ENCODE measurements around the gene NAXE. TPM values are rescaled to one million over a fixed set of nuclear protein-coding genes. Genes with fewer than 3 reads are reported as not detected.

The NAXE gene
- polyA plus RNA-seq, 2 of the 4 experiments (the other 2 are of a cell fraction): 81.4 to 119 TPM

DNA sequence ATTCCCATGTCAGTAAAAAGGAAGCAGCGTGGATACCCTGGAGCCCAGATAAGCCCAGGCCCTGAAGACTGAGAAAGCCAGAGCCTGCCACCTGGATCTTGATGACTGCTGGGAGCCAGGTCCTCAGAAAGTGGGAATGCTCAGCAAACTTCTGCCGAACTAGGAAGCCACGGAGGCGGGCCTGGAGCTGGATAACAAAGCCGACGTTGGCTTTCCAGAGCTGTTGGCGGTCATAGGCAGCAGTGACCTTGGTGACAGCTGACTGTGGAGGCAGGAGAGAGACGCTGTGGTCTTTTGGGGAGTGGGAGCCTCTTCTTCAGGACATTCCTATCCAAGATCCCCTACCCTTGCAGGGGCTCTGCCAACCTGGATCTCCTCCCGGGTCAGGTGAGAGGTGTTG is 43.6 kb upstream of the NAXE start:
- H3K4me3 ChIP-seq: no peak overlapping the region
- 88% methylated on average over 9 of the region's 9 CpGs for WGBS (ENCODE audit: missing lambda C conversion rate)
- H3K9me3 ChIP-seq: no peaks in the 10 kb centered on the region
- H3K4me1 ChIP-seq: peaks cover 18% of the 10 kb centered on the region
- ChIA-PET POLR2A (interaction anchor here (0.6 kb wide), 1 partner anchor 34 kb away, joined by 3 read pairs; no protein-coding TSS in a partner anchor), CTCF (interaction anchor here (1.0 to 1.2 kb wide), 3 partner anchors 47 to 79 kb away, joined by 3 to 4 read pairs (median 3); no protein-coding TSS in a partner anchor)
- no peak overlapping the region for H3K27ac ChIP-seq
- ATAC-seq (no peak), DNase-seq (ENCODE audit: low read depth in 1 of 2, low spot score in 1 of 2) (no peak), FAIRE-seq (no peak)
- no peak overlapping the region for H3K4me2 ChIP-seq
- TF ChIP-seq POLR2AphosphoS2 (conservative IDR thresholded peaks at IDR 0.05; ENCODE audit: low read length) (no peak), FOXS1 (CRISPR knock-in tag; IDR thresholded peaks at IDR 0.05) (no peak), HMGXB4 (CRISPR knock-in tag; IDR thresholded peaks at IDR 0.05; ENCODE audit: borderline replicate concordance) (no peak)
- TF ChIP-seq, protein P1, sequence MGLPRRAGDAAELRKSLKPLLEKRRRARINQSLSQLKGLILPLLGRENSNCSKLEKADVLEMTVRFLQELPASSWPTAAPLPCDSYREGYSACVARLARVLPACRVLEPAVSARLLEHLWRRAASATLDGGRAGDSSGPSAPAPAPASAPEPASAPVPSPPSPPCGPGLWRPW (IDR thresholded peaks at IDR 0.05): no peak

DNA sequence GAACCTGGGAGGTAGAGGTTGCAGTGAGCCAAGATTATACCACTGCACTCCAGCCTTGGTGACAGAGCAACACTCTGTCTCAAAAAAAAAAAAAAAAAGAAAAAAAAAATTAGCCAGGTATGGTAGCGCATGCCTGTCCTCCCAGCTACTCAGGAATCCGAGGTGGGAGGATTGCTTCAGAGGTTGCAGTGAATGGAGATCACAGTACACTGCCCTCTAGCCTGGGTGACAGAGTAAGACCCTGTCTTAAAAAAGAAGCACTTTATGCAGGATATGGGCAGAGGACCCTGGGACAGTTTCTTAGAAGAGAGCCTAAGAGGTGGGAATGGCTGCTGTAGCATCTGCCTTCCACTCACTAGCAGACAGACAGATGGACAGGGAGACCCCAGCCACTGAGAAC is 42.2 kb upstream of the NAXE start:
- ChIA-PET POLR2A (no interaction called here), CTCF (interaction anchor here (1.2 kb wide), 1 partner anchor 110 kb away, joined by 3 read pairs; no protein-coding TSS in a partner anchor)
- Histone ChIP-seq H3K4me1 (peaks cover 20% of the 10 kb centered on the region), H3K4me3 (no peak overlapping the region), H3K9me3 (no peaks in the 10 kb centered on the region), H3K27ac (no peak overlapping the region), H3K4me2 (no peak overlapping the region)
- 83% methylated on average over 2 of the region's 2 CpGs for WGBS (ENCODE audit: missing lambda C conversion rate)
- ATAC-seq: peak in 1 of 2 experiments; percentile 43; a peak in 3 of 6 replicates
- TF ChIP-seq MYC (IDR thresholded peaks at IDR 0.05; ENCODE audit: borderline replicate concordance, low read length) (no peak), EP300 (IDR thresholded peaks at IDR 0.05) (no peak), FOSB (CRISPR knock-in tag; IDR thresholded peaks at IDR 0.05) (no peak), TP53 (CRISPR knock-in tag; IDR thresholded peaks at IDR 0.05) (no peak), RCOR1 (IDR thresholded peaks at IDR 0.05; ENCODE audit: low read depth, low read length) (no peak), JUNB (IDR thresholded peaks at IDR 0.05) (no peak), BCL3 (IDR thresholded peaks at IDR 0.05) (no peak)
- TF ChIP-seq, protein P1 (IDR thresholded peaks at IDR 0.05): no peak
- no peak for DNase-seq (ENCODE audit: low read depth in 1 of 2, low spot score in 1 of 2)
- FAIRE-seq: no peak

GRCh38 chr1:156549831-156550230 is 41.7 kb upstream of the NAXE start:
- FAIRE-seq (no peak), DNase-seq (ENCODE audit: low read depth in 1 of 2, low spot score in 1 of 2) (no peak), ATAC-seq (no peak; a peak in 1 of 6 replicates)
- Histone ChIP-seq H3K9me3 (no peaks in the 10 kb centered on the region), H3K4me2 (no peak overlapping the region), H3K27ac (no peak overlapping the region), H3K4me3 (no peak overlapping the region), H3K4me1 (peaks cover 20% of the 10 kb centered on the region)
- TF ChIP-seq BCL3 (IDR thresholded peaks at IDR 0.05): no peak
- 100% methylated on average over 1 of the region's 1 CpG for WGBS (ENCODE audit: missing lambda C conversion rate)
- POLR2A ChIA-PET: no interaction called here
- CTCF ChIA-PET: interaction anchor here (1.2 to 1.8 kb wide), 4 partner anchors 13 to 110 kb away, joined by 3 to 6 read pairs (median 5); partner anchors contain the start of gene MEF2D

DNA sequence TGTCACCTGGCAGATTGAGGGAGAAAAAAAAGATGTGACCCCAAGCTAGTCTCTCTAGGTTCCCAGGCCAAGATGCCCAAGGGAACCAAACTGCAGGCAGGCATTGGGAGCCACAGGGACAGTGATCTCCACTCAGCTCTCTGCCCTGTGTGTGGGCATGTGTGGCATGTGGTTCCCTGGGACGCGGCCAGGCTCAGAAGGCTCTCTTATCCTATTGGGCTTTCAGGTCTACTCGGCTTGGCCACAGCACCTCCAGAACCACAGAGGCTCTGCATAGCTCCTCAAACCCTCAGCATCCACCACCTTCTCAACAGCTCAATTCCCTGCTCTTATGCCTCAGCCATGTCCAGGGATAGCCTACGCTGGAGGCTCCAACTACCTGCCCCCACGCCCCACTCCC is 41.2 kb upstream of the NAXE start:
- no peak overlapping the region for H3K4me2 ChIP-seq
- DNase-seq (ENCODE audit: low read depth in 1 of 2, low spot score in 1 of 2): no peak
- 69% methylated on average over 5 of the region's 5 CpGs for WGBS (ENCODE audit: missing lambda C conversion rate)
- no peaks in the 10 kb centered on the region for H3K9me3 ChIP-seq
- POLR2A ChIA-PET: no interaction called here
- no peak for FAIRE-seq
- H3K4me3 ChIP-seq: no peak overlapping the region
- peaks cover 20% of the 10 kb centered on the region for H3K4me1 ChIP-seq
- no peak overlapping the region for H3K27ac ChIP-seq
- TF ChIP-seq MYC (IDR thresholded peaks at IDR 0.05; ENCODE audit: borderline replicate concordance, low read length): no peak
- TF ChIP-seq KDM5A (IDR thresholded peaks at IDR 0.05): no peak
- ATAC-seq: no peak; a peak in 1 of 6 replicates
- CTCF ChIA-PET: interaction anchor here (0.6 to 1.8 kb wide), 6 partner anchors 13 to 109 kb away, joined by 3 to 6 read pairs (median 4); partner anchors contain the start of gene MEF2D

Measured in A549 (cell line).